ENCODE data around the gene SRRM3. TPM values are rescaled to one million over a fixed set of nuclear protein-coding genes. Genes with fewer than 3 reads are reported as not detected.

SRRM3 gene
- total RNA-seq, 1 donor from 2014 or later: 0.46 TPM

- H3K4me1 Mint-ChIP-seq (ENCODE audit: unreplicated experiment): no peaks in the 10 kb centered on the region
These were observed 28.5 kb downstream of the SRRM3 start for GRCh38 chr7:76230214-76230613.

GRCh38 chr7:76231071-76231470 lies 29.4 kb downstream of the SRRM3 start:
- Mint-ChIP-seq H3K27me3 (ENCODE audit: unreplicated experiment) (peaks cover 42% of the 10 kb centered on the region), H3K9me3 (ENCODE audit: unreplicated experiment) (no peaks in the 10 kb centered on the region), H3K27ac (ENCODE audit: unreplicated experiment) (no peak overlapping the region), H3K4me1 (ENCODE audit: unreplicated experiment) (no peaks in the 10 kb centered on the region), H3K36me3 (ENCODE audit: unreplicated experiment) (no peaks in the 10 kb centered on the region), H3K4me3 (ENCODE audit: unreplicated experiment) (no peak overlapping the region)
- no peak for TF ChIP-seq CTCF (IDR thresholded peaks at IDR 0.05)
- no peak for DNase-seq (ENCODE audit: extremely low spot score, unreplicated experiment)

More at GRCh38 chr7:76230214-76230613, 28.5 kb downstream of the SRRM3 start:
- no peaks in the 10 kb centered on the region for H3K36me3 Mint-ChIP-seq (ENCODE audit: unreplicated experiment)
- peaks cover 42% of the 10 kb centered on the region for H3K27me3 Mint-ChIP-seq (ENCODE audit: unreplicated experiment)
- no peak for DNase-seq (ENCODE audit: extremely low spot score, unreplicated experiment)
- no peak overlapping the region for H3K27ac Mint-ChIP-seq (ENCODE audit: unreplicated experiment)
- no peaks in the 10 kb centered on the region for H3K9me3 Mint-ChIP-seq (ENCODE audit: unreplicated experiment)
- TF ChIP-seq CTCF (IDR thresholded peaks at IDR 0.05): no peak
- no peak overlapping the region for H3K4me3 Mint-ChIP-seq (ENCODE audit: unreplicated experiment)

- H3K4me1 Mint-ChIP-seq (ENCODE audit: unreplicated experiment): no peaks in the 10 kb centered on the region
- H3K4me3 Mint-ChIP-seq (ENCODE audit: unreplicated experiment): no peak overlapping the region
- no peak overlapping the region for H3K27ac Mint-ChIP-seq (ENCODE audit: unreplicated experiment)
- no peaks in the 10 kb centered on the region for H3K36me3 Mint-ChIP-seq (ENCODE audit: unreplicated experiment)
- no peak for TF ChIP-seq CTCF (IDR thresholded peaks at IDR 0.05)
- H3K9me3 Mint-ChIP-seq (ENCODE audit: unreplicated experiment): no peaks in the 10 kb centered on the region
- H3K27me3 Mint-ChIP-seq (ENCODE audit: unreplicated experiment): peaks cover 44% of the 10 kb centered on the region
- no peak for DNase-seq (ENCODE audit: extremely low spot score, unreplicated experiment)
These were observed 29.9 kb downstream of the SRRM3 start for GRCh38 chr7:76231583-76231982.

- H3K36me3 Mint-ChIP-seq (ENCODE audit: unreplicated experiment): no peaks in the 10 kb centered on the region
- H3K27ac Mint-ChIP-seq (ENCODE audit: unreplicated experiment): no peak overlapping the region
These were observed 31.0 kb downstream of the SRRM3 start for GRCh38 chr7:76232698-76233097.

More at GRCh38 chr7:76232698-76233097, 31.0 kb downstream of the SRRM3 start:
- H3K4me1 Mint-ChIP-seq (ENCODE audit: unreplicated experiment): no peaks in the 10 kb centered on the region
- no peak for TF ChIP-seq CTCF (IDR thresholded peaks at IDR 0.05)
- no peaks in the 10 kb centered on the region for H3K9me3 Mint-ChIP-seq (ENCODE audit: unreplicated experiment)
- H3K27me3 Mint-ChIP-seq (ENCODE audit: unreplicated experiment): peaks cover 53% of the 10 kb centered on the region
- H3K4me3 Mint-ChIP-seq (ENCODE audit: unreplicated experiment): no peak overlapping the region
- no peak for DNase-seq (ENCODE audit: extremely low spot score, unreplicated experiment)

All from osteocyte (in vitro differentiated cells).